GM23338 (cell line): ENCODE measurements around the gene PLD2. TPM values are rescaled to one million over a fixed set of nuclear protein-coding genes. Genes with fewer than 3 reads are reported as not detected.
A peak's percentile ranks its signal among the peaks of the same experiment; 100 is the strongest.

ENCODE experiments used
- ATAC-seq: fragments of 200-7000 bp; cut with Tn5 transposase; 3 replicates; pipeline ENCODE4 v1.9.1; 2020
- DNase-seq: peaks from one replicate; pipeline ENCODE4 v3.0.0-alpha.2; 2015; ENCODE audit warnings: low spot score
- H2AFZ ChIP-seq: fragments of 200-600 bp; sonication (generic); 2 replicates; pipeline ENCODE4 v1.8.0; 2016; ENCODE audit warnings: antibody characterized with exemption, mild to moderate bottlenecking, moderate library complexity
- H3F3A ChIP-seq: fragments of 200-600 bp; sonication (generic); replicated peaks from 2 replicates; pipeline ENCODE4 v1.8.0; 2017; ENCODE audit warnings: antibody characterized with exemption, mixed run types, low read depth
- H3K27ac ChIP-seq: fragments of 200-600 bp; sonication (generic); 2 replicates; pipeline ENCODE4 v1.6.1; 2016; ENCODE audit warnings: low read depth
- H3K27me3 ChIP-seq: fragments of 200-600 bp; sonication (generic); 2 replicates; pipeline ENCODE4 v1.8.0; 2016; ENCODE audit warnings: mild to moderate bottlenecking, mixed run types, moderate library complexity; ENCODE audit not compliant: insufficient read depth
- H3K36me3 ChIP-seq: fragments of 200-600 bp; sonication (generic); 2 replicates; pipeline ENCODE4 v1.8.0; 2016; ENCODE audit warnings: mild to moderate bottlenecking; ENCODE audit not compliant: insufficient read depth
- H3K4me1 ChIP-seq: fragments of 200-600 bp; sonication (generic); 2 replicates; pipeline ENCODE4 v1.8.0; 2016; ENCODE audit warnings: mild to moderate bottlenecking, moderate library complexity; ENCODE audit not compliant: insufficient read depth
- H3K4me2 ChIP-seq: fragments of 200-600 bp; sonication (generic); 2 replicates; pipeline ENCODE4 v1.7.1; 2017; ENCODE audit warnings: mixed run types
- H3K4me3 ChIP-seq: fragments of 200-600 bp; sonication (generic); 2 replicates; pipeline ENCODE4 v1.6.1; 2016; ENCODE audit warnings: mixed run types
- H3K79me2 ChIP-seq: fragments of 200-600 bp; sonication (generic); replicated peaks from 2 replicates; pipeline ENCODE4 v1.8.0; 2017; ENCODE audit warnings: mild to moderate bottlenecking; ENCODE audit not compliant: insufficient read depth
- H3K9me2 ChIP-seq: fragments of 200-600 bp; sonication (generic); 2 replicates; pipeline ENCODE4 v1.8.0; 2017; ENCODE audit not compliant: insufficient read depth
- H4K20me1 ChIP-seq: fragments of 200-600 bp; sonication (generic); replicated peaks from 2 replicates; pipeline ENCODE4 v1.8.0; 2017; ENCODE audit warnings: mild to moderate bottlenecking; ENCODE audit not compliant: insufficient read depth
- H3K27ac Mint-ChIP-seq: 2 replicates; pipeline ENCODE4 v1.8.0; 2020; ENCODE audit warnings: inconsistent platforms, mild to moderate bottlenecking, moderate library complexity, mixed read lengths
- H3K27me3 Mint-ChIP-seq: 3 replicates; pipeline ENCODE4 v1.8.0; 2022; ENCODE audit warnings: low read depth, mild to moderate bottlenecking, moderate library complexity, mixed read lengths, inconsistent platforms; ENCODE audit not compliant: insufficient read depth, poor library complexity
- H3K36me3 Mint-ChIP-seq: 3 replicates; pipeline ENCODE4 v1.8.0; 2021; ENCODE audit warnings: low read depth, mild to moderate bottlenecking, inconsistent platforms, moderate library complexity, mixed read lengths
- H3K4me1 Mint-ChIP-seq: 3 replicates; pipeline ENCODE4 v1.8.0; 2020; ENCODE audit warnings: mild to moderate bottlenecking, inconsistent platforms, mixed read lengths
- H3K4me3 Mint-ChIP-seq: 3 replicates; pipeline ENCODE4 v1.8.0; 2021; ENCODE audit warnings: moderate library complexity, mild to moderate bottlenecking, inconsistent platforms, mixed read lengths
- H3K9me3 Mint-ChIP-seq: 3 replicates; pipeline ENCODE4 v1.8.0; 2020; ENCODE audit warnings: moderate library complexity, mild to moderate bottlenecking, inconsistent platforms, mixed read lengths
- CREB1 ChIP-seq: fragments of 250-450 bp; sonication (Bioruptor Pico); IDR thresholded peaks from 2 replicates; pipeline ENCODE4 v1.5.0; 2020; ENCODE audit warnings: low read depth, mild to moderate bottlenecking, moderate library complexity
- EZH2 ChIP-seq: fragments of 200-600 bp; sonication (generic); IDR thresholded peaks from one replicate; pipeline ENCODE4 v1.8.0; 2017; ENCODE audit warnings: antibody characterized with exemption, mild to moderate bottlenecking, low read depth; ENCODE audit not compliant: unreplicated experiment
- EZH2phosphoT487 ChIP-seq: fragments of 200-600 bp; sonication (generic); IDR thresholded peaks from one replicate; pipeline ENCODE4 v1.8.1; 2018; ENCODE audit warnings: antibody characterized with exemption; ENCODE audit not compliant: unreplicated experiment
- JUNB ChIP-seq: IDR thresholded peaks from one replicate; pipeline ENCODE4 v1.6.1; 2016; ENCODE audit warnings: antibody characterized with exemption; ENCODE audit not compliant: unreplicated experiment
- NANOG ChIP-seq: IDR thresholded peaks from 2 replicates; pipeline ENCODE4 v1.6.1; 2016; ENCODE audit warnings: antibody characterized with exemption, borderline replicate concordance
- POLR2AphosphoS5 ChIP-seq: IDR thresholded peaks from 2 replicates; pipeline ENCODE4 v1.6.1; 2016; ENCODE audit warnings: antibody characterized with exemption, low read depth
- STAT1 ChIP-seq: IDR thresholded peaks from one replicate; pipeline ENCODE4 v1.6.1; 2016; ENCODE audit warnings: antibody characterized with exemption; ENCODE audit not compliant: unreplicated experiment
- ZNF114 ChIP-seq: fragments of 250-450 bp; sonication (Bioruptor Pico); IDR thresholded peaks from 2 replicates; pipeline ENCODE4 v1.5.0; 2020; ENCODE audit warnings: mild to moderate bottlenecking, moderate library complexity
- ZNF331 ChIP-seq: fragments of 250-450 bp; sonication (Bioruptor Pico); IDR thresholded peaks from 2 replicates; pipeline ENCODE4 v1.5.0; 2020; ENCODE audit warnings: low read depth, mild to moderate bottlenecking, moderate library complexity
- polyA plus RNA-seq: library from polyadenylated mRNA; unstranded; fragments of >200 nt; fragmentation: Nextera tagmentation; extraction: Ambion mirVana; gene quantifications from 2 replicates; pipeline ENCODE4 v1.2.1, GENCODE V29; 2016
- total RNA-seq: library from RNA; depleted of rRNA; stranded (reverse); fragments of >200 nt; shearing (Covaris generic); gene quantifications from 2 replicates; pipeline ENCODE4 v1.2.3, GENCODE V29; 2014
- TF ChIP-seq, protein P1 (sequence below), 2 experiments: fragments of 200-600 bp in 1 of 2; sonication (generic) in 1 of 2; conservative IDR thresholded peaks; 2 replicates each; pipeline versions ENCODE4 v1.5.1 to v1.6.1; 2016 to 2017; ENCODE audit warnings: antibody characterized with exemption in 2 of 2, low read depth in 2 of 2, mild to moderate bottlenecking in 2 of 2, moderate library complexity in 1 of 2
- TF ChIP-seq, protein P2 (sequence below): IDR thresholded peaks from one replicate; pipeline ENCODE4 v1.6.1; 2018; ENCODE audit warnings: antibody characterized with exemption; ENCODE audit not compliant: unreplicated experiment
- TF ChIP-seq, protein P3 (sequence below): IDR thresholded peaks from 2 replicates; pipeline ENCODE4 v1.6.1; 2016; ENCODE audit warnings: antibody characterized with exemption
- TF ChIP-seq, protein P4 (sequence below): fragments of 250-450 bp; sonication (Bioruptor Pico); IDR thresholded peaks from 2 replicates; pipeline ENCODE4 v1.5.0; 2020; ENCODE audit warnings: mild to moderate bottlenecking, moderate library complexity

Gene PLD2
- total and polyA plus RNA-seq, 2 experiments from 2014 or later = 20.2 to 55.9 TPM

DNA sequence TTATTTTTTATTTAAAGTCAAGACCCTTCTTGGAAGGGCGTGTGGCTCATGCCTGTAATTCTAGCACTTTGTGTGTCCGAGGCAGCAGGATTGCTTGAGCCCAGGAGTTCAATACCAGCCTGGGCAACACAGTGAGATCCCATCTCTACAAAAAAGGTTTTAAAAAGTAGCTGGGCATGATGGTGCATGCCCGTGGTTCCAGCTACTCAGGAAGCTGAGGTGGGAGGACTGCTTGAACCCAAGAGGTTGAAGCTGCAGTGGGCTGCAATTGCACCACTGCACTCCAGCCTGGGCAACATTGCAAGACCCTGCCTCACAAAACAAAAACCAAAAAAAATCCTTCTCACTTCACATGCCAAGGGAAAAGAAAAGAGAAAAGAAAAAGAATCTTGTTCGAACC lies 55.8 kb downstream of the PLD2 start:
- TF ChIP-seq STAT1 (no peak), EZH2phosphoT487 (no peak), ZNF331 (CRISPR knock-in tag) (no peak), NANOG (no peak), CREB1 (CRISPR knock-in tag) (no peak), ZNF114 (CRISPR knock-in tag) (no peak), JUNB (no peak), POLR2AphosphoS5 (no peak), EZH2 (no peak)
- TF ChIP-seq, protein P1, sequence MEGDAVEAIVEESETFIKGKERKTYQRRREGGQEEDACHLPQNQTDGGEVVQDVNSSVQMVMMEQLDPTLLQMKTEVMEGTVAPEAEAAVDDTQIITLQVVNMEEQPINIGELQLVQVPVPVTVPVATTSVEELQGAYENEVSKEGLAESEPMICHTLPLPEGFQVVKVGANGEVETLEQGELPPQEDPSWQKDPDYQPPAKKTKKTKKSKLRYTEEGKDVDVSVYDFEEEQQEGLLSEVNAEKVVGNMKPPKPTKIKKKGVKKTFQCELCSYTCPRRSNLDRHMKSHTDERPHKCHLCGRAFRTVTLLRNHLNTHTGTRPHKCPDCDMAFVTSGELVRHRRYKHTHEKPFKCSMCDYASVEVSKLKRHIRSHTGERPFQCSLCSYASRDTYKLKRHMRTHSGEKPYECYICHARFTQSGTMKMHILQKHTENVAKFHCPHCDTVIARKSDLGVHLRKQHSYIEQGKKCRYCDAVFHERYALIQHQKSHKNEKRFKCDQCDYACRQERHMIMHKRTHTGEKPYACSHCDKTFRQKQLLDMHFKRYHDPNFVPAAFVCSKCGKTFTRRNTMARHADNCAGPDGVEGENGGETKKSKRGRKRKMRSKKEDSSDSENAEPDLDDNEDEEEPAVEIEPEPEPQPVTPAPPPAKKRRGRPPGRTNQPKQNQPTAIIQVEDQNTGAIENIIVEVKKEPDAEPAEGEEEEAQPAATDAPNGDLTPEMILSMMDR (conservative IDR thresholded peaks at IDR 0.05; ENCODE audit: low read depth in 2 of 2) = no peak
- TF ChIP-seq, protein P2, sequence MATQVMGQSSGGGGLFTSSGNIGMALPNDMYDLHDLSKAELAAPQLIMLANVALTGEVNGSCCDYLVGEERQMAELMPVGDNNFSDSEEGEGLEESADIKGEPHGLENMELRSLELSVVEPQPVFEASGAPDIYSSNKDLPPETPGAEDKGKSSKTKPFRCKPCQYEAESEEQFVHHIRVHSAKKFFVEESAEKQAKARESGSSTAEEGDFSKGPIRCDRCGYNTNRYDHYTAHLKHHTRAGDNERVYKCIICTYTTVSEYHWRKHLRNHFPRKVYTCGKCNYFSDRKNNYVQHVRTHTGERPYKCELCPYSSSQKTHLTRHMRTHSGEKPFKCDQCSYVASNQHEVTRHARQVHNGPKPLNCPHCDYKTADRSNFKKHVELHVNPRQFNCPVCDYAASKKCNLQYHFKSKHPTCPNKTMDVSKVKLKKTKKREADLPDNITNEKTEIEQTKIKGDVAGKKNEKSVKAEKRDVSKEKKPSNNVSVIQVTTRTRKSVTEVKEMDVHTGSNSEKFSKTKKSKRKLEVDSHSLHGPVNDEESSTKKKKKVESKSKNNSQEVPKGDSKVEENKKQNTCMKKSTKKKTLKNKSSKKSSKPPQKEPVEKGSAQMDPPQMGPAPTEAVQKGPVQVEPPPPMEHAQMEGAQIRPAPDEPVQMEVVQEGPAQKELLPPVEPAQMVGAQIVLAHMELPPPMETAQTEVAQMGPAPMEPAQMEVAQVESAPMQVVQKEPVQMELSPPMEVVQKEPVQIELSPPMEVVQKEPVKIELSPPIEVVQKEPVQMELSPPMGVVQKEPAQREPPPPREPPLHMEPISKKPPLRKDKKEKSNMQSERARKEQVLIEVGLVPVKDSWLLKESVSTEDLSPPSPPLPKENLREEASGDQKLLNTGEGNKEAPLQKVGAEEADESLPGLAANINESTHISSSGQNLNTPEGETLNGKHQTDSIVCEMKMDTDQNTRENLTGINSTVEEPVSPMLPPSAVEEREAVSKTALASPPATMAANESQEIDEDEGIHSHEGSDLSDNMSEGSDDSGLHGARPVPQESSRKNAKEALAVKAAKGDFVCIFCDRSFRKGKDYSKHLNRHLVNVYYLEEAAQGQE = no peak
- TF ChIP-seq, protein P3, sequence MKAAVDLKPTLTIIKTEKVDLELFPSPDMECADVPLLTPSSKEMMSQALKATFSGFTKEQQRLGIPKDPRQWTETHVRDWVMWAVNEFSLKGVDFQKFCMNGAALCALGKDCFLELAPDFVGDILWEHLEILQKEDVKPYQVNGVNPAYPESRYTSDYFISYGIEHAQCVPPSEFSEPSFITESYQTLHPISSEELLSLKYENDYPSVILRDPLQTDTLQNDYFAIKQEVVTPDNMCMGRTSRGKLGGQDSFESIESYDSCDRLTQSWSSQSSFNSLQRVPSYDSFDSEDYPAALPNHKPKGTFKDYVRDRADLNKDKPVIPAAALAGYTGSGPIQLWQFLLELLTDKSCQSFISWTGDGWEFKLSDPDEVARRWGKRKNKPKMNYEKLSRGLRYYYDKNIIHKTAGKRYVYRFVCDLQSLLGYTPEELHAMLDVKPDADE = no peak
- TF ChIP-seq, protein P4, sequence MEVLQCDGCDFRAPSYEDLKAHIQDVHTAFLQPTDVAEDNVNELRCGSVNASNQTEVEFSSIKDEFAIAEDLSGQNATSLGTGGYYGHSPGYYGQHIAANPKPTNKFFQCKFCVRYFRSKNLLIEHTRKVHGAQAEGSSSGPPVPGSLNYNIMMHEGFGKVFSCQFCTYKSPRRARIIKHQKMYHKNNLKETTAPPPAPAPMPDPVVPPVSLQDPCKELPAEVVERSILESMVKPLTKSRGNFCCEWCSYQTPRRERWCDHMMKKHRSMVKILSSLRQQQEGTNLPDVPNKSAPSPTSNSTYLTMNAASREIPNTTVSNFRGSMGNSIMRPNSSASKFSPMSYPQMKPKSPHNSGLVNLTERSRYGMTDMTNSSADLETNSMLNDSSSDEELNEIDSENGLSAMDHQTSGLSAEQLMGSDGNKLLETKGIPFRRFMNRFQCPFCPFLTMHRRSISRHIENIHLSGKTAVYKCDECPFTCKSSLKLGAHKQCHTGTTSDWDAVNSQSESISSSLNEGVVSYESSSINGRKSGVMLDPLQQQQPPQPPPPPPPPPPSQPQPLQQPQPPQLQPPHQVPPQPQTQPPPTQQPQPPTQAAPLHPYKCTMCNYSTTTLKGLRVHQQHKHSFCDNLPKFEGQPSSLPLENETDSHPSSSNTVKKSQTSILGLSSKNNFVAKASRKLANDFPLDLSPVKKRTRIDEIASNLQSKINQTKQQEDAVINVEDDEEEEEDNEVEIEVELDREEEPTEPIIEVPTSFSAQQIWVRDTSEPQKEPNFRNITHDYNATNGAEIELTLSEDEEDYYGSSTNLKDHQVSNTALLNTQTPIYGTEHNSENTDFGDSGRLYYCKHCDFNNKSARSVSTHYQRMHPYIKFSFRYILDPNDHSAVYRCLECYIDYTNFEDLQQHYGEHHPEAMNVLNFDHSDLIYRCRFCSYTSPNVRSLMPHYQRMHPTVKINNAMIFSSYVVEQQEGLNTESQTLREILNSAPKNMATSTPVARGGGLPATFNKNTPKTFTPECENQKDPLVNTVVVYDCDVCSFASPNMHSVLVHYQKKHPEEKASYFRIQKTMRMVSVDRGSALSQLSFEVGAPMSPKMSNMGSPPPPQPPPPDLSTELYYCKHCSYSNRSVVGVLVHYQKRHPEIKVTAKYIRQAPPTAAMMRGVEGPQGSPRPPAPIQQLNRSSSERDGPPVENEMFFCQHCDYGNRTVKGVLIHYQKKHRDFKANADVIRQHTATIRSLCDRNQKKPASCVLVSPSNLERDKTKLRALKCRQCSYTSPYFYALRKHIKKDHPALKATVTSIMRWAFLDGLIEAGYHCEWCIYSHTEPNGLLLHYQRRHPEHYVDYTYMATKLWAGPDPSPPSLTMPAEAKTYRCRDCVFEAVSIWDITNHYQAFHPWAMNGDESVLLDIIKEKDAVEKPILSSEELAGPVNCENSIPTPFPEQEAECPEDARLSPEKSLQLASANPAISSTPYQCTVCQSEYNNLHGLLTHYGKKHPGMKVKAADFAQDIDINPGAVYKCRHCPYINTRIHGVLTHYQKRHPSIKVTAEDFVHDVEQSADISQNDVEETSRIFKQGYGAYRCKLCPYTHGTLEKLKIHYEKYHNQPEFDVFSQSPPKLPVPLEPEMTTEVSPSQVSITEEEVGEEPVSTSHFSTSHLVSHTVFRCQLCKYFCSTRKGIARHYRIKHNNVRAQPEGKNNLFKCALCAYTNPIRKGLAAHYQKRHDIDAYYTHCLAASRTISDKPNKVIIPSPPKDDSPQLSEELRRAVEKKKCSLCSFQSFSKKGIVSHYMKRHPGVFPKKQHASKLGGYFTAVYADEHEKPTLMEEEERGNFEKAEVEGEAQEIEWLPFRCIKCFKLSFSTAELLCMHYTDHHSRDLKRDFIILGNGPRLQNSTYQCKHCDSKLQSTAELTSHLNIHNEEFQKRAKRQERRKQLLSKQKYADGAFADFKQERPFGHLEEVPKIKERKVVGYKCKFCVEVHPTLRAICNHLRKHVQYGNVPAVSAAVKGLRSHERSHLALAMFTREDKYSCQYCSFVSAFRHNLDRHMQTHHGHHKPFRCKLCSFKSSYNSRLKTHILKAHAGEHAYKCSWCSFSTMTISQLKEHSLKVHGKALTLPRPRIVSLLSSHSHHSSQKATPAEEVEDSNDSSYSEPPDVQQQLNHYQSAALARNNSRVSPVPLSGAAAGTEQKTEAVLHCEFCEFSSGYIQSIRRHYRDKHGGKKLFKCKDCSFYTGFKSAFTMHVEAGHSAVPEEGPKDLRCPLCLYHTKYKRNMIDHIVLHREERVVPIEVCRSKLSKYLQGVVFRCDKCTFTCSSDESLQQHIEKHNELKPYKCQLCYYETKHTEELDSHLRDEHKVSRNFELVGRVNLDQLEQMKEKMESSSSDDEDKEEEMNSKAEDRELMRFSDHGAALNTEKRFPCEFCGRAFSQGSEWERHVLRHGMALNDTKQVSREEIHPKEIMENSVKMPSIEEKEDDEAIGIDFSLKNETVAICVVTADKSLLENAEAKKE (CRISPR knock-in tag) = no peak
- H3K4me2 ChIP-seq = no peak overlapping the region
- H3K4me3 ChIP-seq = no peak overlapping the region
- peaks cover 28% of the 10 kb centered on the region for H3K79me2 ChIP-seq
- H3F3A ChIP-seq = peaks cover 13% of the 10 kb centered on the region; the same call in 1 of the 2 replicates
- peak overlapping the region; percentile 72; the same call in 1 of the 2 replicates for H3K27ac ChIP-seq
- Mint-ChIP-seq H3K4me3 (no peak overlapping the region), H3K4me1 (peaks cover 34% of the 10 kb centered on the region), H3K36me3 (peaks cover 3% of the 10 kb centered on the region; the same call in 1 of the 3 replicates), H3K27me3 (peaks cover 3% of the 10 kb centered on the region), H3K27ac (no peak overlapping the region), H3K9me3 (no peaks in the 10 kb centered on the region)
- DNase-seq (no peak), ATAC-seq (no peak)
- no peaks in the 10 kb centered on the region for H3K9me2 ChIP-seq
- H4K20me1 ChIP-seq = peaks cover 5% of the 10 kb centered on the region; the same call in 1 of the 2 replicates
- H3K36me3 ChIP-seq = no peaks in the 10 kb centered on the region
- peaks cover 29% of the 10 kb centered on the region for H3K4me1 ChIP-seq
- no peaks in the 10 kb centered on the region for H3K27me3 ChIP-seq
- H2AFZ ChIP-seq = no peak overlapping the region
